PC-9 (cell line): Measurements from ENCODE around the gene TRIP13.

ENCODE experiments used
- CTCF ChIP-seq: fragments of 200-600 bp; sonication (generic); conservative IDR thresholded peaks from 2 replicates; pipeline ENCODE4 v1.6.1; 2017; ENCODE audit warnings: mixed run types, antibody characterized with exemption, mild to moderate bottlenecking, moderate library complexity
- EZH2 ChIP-seq: fragments of 200-600 bp; sonication (generic); IDR thresholded peaks from 2 replicates; pipeline ENCODE4 v1.8.0; 2017; ENCODE audit warnings: antibody characterized with exemption, low read depth

GRCh38 chr5:935510-936084 lies 42.9 kb downstream of the TRIP13 start:
- TF ChIP-seq CTCF (no peak), EZH2 (no peak)
